H1 (cell line): Measurements from ENCODE around the gene EEF2.

Source experiments
- CTCF ChIP-seq, 3 experiments: IDR thresholded peaks; 1 replicate in 2 of 3; 2 replicates in 1 of 3; pipeline versions ENCODE4 v1.5.1 to v1.6.1; 2011; ENCODE audit warnings: low read length in 3 of 3, mild to moderate bottlenecking in 3 of 3, inconsistent platforms in 2 of 3, low read depth in 1 of 3, moderate library complexity in 1 of 3; ENCODE audit not compliant: insufficient read depth in 1 of 3; ENCODE audit errors: control extremely low read depth in 1 of 3
- HDAC2 ChIP-seq, 2 experiments: fragments of 300-600 bp in 1 of 2; sonication (generic) in 1 of 2; IDR thresholded peaks; 2 replicates each; pipeline ENCODE4 v1.6.1; 2011 to 2012; ENCODE audit warnings: low read depth in 2 of 2, low read length in 2 of 2, mild to moderate bottlenecking in 2 of 2, moderate library complexity in 2 of 2, borderline replicate concordance in 1 of 2, inconsistent platforms in 1 of 2

- TF ChIP-seq CTCF (IDR thresholded peaks at IDR 0.05; ENCODE audit: control extremely low read depth in 1 of 3, insufficient read depth in 1 of 3, low read depth in 1 of 3, low read length in 3 of 3) (no peak), HDAC2 (IDR thresholded peaks at IDR 0.05; ENCODE audit: borderline replicate concordance in 1 of 2, low read depth in 2 of 2, low read length in 2 of 2) (no peak)
Measured at GRCh38 chr19:3975637-3976087, 9.6 kb downstream of the EEF2 start.
